Effector memory CD4-positive, alpha-beta T cell (primary cell): ENCODE data around the gene PALLD.

Experiments
- DNase-seq, 3 donors: peaks; one replicate each; pipeline ENCODE4 v3.0.0-alpha.2; 2020
- H3K27ac ChIP-seq: 2 replicates; pipeline ENCODE4 v1.7.0; 2013; ENCODE audit warnings: mild to moderate bottlenecking, low read length, moderate library complexity; ENCODE audit not compliant: insufficient read depth, poor library complexity, severe bottlenecking
- H3K27me3 ChIP-seq: replicated peaks from 2 replicates; pipeline ENCODE4 v1.7.0; 2013; ENCODE audit warnings: mild to moderate bottlenecking, low read length; ENCODE audit not compliant: insufficient read depth, control insufficient read depth, poor library complexity, severe bottlenecking
- H3K36me3 ChIP-seq: 2 replicates; pipeline ENCODE4 v1.7.0; 2013; ENCODE audit warnings: mild to moderate bottlenecking, low read length, moderate library complexity; ENCODE audit not compliant: control insufficient read depth, insufficient read depth
- H3K4me1 ChIP-seq: 2 replicates; pipeline ENCODE4 v1.7.0; 2013; ENCODE audit warnings: low read length, mild to moderate bottlenecking; ENCODE audit not compliant: control insufficient read depth, insufficient read depth, poor library complexity, severe bottlenecking
- H3K4me3 ChIP-seq: 2 replicates; pipeline ENCODE4 v1.7.0; 2013; ENCODE audit warnings: low read length, low read depth, mild to moderate bottlenecking; ENCODE audit not compliant: insufficient read depth, poor library complexity, severe bottlenecking
- H3K9me3 ChIP-seq: 2 replicates; pipeline ENCODE4 v1.7.0; 2013; ENCODE audit warnings: mild to moderate bottlenecking, low read length, moderate library complexity; ENCODE audit not compliant: control insufficient read depth

Gene PALLD

DNA sequence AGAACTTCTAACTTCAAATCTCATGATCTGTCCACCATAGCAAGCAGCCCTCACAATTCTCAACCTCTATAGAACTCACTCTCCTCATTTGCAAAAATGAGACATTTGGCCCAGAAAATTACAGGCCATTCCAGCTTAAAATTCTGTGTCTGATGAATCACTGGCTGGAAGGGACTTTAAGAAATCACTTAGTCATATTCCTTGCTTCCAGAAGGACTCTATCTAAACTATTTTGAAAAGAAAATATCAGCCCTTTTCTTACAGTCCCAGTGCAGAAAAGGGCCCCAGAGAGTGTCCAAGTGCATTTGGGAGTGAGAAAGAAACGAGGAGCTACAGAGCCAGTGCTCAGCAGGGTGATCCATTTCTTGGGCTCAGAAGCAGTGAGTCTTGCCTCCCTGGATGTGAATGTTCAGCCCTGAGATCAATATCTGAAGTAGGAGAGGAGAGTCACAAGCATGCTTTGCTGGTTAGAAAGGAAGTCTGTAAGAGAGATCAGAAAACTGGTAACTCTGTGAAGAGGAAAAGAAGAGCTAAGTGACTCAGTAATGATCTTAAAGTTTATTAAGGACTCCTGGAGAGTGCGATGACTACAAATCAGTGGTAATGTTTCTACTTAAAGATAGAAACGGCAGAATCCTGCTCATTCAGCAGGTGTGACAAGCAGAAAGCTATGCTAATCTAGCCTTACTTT is 139.8 kb downstream of the PALLD start:
- no peak for DNase-seq
- H3K27ac ChIP-seq: no peak overlapping the region
- no peaks in the 10 kb centered on the region for H3K36me3 ChIP-seq
- H3K9me3 ChIP-seq: no peaks in the 10 kb centered on the region
- no peak overlapping the region for H3K4me3 ChIP-seq
- peaks cover 1% of the 10 kb centered on the region for H3K4me1 ChIP-seq
- no peaks in the 10 kb centered on the region for H3K27me3 ChIP-seq

DNA sequence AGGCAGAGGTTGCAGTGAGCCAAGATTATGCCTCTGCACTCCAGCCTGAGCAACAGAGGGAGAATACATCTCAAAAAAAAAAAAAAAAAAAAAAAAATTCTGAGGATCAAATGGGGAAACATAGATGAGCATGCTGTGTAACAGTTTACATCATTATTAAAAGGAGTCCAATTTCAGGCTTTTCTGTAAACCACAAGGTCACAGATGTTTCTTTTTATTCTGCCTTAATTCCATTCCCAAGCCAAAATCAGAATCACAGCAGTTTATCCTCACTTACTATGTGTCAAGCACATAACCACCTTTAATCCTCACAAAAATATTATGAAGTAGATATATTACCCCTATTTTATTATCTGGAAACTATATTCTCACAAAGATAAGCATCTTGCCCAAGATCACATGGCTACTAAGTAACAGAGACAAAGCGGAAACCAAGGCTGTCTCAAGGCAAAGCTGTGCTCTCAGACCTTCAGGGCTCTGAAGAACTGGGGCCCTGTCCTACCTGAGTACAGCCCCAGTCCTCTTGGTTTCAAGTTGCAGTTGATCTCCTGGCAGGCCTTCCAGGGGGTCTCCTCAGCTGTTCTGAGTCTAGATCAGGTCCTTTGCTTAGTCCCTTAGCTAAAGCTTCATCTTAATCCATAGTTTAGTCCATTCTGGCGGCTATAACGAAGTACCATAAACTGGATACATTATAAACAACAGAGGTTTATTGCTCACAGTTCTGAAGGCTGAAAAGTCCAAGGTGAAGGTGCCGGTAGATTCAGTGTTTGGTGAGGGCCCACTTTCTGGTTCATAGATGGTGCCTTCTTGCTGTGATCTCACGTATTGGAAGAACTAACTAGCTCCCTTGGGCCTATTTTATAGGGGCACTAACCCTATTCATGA is 141.3 kb downstream of the PALLD start:
- Histone ChIP-seq H3K4me3 (no peak overlapping the region), H3K4me1 (no peaks in the 10 kb centered on the region), H3K9me3 (no peaks in the 10 kb centered on the region), H3K27me3 (no peaks in the 10 kb centered on the region), H3K27ac (no peak overlapping the region), H3K36me3 (no peaks in the 10 kb centered on the region)
- DNase-seq: no peak

DNA sequence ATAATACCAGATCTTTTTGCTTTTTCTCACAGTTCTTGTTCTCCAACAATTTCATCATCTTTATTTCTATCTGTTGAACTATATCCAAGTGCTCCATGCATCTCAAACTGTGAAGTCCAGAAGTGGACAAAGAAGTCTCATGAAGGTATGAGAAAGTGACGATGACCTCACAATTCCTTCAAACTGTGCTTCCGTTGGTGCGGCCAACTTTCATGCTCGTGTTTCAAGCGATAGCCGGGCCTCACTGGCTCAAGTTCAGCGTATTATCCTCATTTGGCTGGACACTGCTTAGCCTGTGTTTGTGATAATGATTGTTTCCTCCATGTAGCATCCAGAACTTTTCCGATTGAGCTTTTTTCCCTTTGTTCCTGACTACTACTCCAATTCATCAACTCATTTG is 143.1 kb downstream of the PALLD start:
- H3K4me3 ChIP-seq: no peak overlapping the region

DNA sequence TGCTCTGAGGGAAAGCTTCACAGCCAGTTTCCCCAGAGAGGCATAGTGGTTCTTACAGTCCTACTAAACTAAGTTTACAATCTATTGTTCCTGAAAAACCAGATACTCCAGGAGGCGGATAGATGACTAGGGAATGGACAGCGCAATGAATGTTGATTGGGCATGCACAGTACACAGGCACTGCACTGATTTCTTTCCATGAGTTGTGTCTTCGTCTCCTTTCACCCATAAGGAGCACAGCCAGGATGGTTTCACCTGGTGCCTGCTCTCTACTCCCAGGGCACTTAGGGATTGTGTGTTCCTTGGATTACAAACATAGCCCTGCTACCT is 144.9 kb downstream of the PALLD start:
- Histone ChIP-seq H3K27ac (no peak overlapping the region), H3K4me1 (no peaks in the 10 kb centered on the region), H3K9me3 (no peaks in the 10 kb centered on the region), H3K36me3 (no peaks in the 10 kb centered on the region), H3K27me3 (no peaks in the 10 kb centered on the region), H3K4me3 (no peak overlapping the region)
- no peak for DNase-seq

More for the DNA sequence above, 143.1 kb downstream of the PALLD start:
- Histone ChIP-seq H3K9me3 (no peaks in the 10 kb centered on the region), H3K4me1 (no peaks in the 10 kb centered on the region), H3K27me3 (no peaks in the 10 kb centered on the region), H3K27ac (no peak overlapping the region), H3K36me3 (no peaks in the 10 kb centered on the region)
- no peak for DNase-seq

DNA sequence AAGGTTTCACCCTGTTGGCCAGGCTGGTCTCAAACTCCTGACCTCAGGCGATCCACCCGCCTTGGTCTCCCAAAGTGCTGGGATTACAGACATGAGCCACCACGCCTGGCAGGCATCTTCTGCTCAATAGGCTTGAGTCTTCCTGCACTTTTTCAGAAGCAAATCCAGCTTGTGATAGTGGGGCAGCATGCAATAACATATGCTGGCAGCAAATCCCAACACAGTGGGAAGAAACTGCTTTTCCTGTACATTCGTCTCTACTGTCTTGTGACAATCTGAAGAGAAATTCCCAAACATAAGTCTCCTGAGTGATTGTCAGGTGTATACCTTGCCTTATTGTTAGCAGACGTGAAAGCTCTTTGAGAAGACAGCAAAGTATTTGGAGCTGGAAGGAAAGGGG is 145.7 kb downstream of the PALLD start:
- Histone ChIP-seq H3K9me3 (no peaks in the 10 kb centered on the region), H3K36me3 (no peaks in the 10 kb centered on the region), H3K27me3 (no peaks in the 10 kb centered on the region), H3K4me3 (no peak overlapping the region), H3K27ac (no peak overlapping the region), H3K4me1 (no peaks in the 10 kb centered on the region)
- DNase-seq: no peak

DNA sequence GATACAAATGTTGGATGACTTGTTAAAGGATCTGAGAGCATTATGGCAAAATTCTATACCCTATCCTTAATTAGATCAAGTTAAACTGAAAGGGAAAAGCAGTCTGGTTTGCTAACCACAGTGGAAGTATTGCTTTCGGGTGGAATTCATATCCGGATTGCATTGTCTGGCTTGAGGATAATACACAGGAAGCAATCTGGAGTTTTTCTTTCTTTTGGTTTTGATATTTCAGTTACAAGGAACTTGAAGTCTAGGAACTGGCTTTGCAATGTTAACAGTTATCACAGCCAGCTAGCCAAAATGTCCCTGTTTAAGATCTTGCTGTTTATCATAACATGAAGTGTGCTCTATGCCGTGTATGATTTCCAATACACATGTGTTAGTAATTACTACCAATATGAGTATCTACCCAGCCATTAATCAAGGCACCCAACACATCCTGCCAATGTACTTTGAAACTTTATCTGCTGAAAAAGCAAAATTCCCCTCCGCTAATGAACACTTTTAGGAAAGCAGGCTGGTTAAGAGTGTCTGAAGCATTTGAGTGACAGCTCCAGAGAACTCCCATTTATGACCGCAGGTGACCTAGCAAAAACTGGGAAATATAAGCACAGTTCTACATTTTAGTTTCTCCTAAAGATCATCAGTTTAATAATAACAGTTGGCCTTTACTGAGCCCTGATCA is 146.4 kb downstream of the PALLD start:
- H3K27me3 ChIP-seq: no peaks in the 10 kb centered on the region
- H3K4me1 ChIP-seq: no peaks in the 10 kb centered on the region
- no peak for DNase-seq
- H3K36me3 ChIP-seq: no peaks in the 10 kb centered on the region
- H3K9me3 ChIP-seq: no peaks in the 10 kb centered on the region
- no peak overlapping the region for H3K4me3 ChIP-seq
- no peak overlapping the region for H3K27ac ChIP-seq

DNA sequence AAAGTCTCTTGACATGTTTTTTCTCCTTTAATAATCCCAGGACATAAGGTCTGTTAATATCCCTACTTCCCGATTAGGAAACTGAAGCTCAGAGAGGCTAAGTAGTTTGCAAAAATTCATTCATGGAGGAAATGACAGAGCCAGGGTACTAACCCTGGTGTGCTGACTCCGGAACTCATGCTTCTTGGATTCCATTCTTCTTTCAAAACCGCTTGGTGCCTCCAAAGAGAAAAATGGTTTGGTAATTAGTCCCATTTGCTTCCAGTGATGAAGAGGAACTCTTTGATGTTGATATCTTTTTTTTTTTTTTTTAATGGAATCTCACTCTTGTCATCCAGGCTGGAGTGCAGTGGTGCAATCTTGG is 146.9 kb downstream of the PALLD start:
- no peak overlapping the region for H3K27ac ChIP-seq
- no peaks in the 10 kb centered on the region for H3K4me1 ChIP-seq
- no peaks in the 10 kb centered on the region for H3K27me3 ChIP-seq
- H3K36me3 ChIP-seq: no peaks in the 10 kb centered on the region
- no peak for DNase-seq
- H3K9me3 ChIP-seq: no peaks in the 10 kb centered on the region
- H3K4me3 ChIP-seq: no peak overlapping the region

DNA sequence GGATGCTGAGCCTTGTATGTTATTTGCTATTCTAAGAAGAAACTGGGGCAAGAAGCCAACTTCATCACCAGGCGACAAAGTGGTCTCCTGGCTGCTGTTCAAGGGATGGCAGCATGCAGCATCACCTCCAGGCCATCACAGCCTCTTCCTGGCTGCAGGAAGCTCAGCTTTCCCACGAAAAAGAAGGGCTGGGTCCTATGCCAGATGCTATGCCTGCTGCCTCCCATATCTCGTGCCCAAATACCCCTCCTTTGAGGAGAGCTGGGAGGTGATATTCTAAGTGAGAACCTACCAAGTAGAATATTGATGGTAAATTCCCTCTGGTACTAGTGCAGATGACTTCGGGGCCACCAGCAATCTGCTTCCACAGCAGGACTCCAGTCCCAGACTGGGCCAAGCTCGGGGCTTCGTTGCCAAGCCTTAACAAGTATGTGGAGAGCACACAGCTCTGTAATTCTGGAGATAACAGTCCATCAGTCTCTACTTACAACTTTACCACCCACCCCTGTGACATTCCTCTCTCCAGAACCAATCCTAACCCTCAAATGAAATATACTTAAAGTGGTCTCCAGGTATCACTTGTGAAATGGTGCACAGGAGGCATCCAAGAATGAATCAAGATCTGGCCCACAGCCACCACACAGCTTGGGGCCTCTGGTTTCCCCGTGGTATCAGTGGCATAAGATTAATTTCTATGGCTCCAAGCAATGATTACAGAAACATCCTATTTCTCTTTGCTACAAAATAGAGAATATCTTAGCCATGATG is 149.3 kb downstream of the PALLD start:
- Histone ChIP-seq H3K27me3 (no peaks in the 10 kb centered on the region), H3K9me3 (no peaks in the 10 kb centered on the region), H3K4me3 (no peak overlapping the region), H3K4me1 (no peaks in the 10 kb centered on the region), H3K27ac (no peak overlapping the region), H3K36me3 (no peaks in the 10 kb centered on the region)
- no peak for DNase-seq

DNA sequence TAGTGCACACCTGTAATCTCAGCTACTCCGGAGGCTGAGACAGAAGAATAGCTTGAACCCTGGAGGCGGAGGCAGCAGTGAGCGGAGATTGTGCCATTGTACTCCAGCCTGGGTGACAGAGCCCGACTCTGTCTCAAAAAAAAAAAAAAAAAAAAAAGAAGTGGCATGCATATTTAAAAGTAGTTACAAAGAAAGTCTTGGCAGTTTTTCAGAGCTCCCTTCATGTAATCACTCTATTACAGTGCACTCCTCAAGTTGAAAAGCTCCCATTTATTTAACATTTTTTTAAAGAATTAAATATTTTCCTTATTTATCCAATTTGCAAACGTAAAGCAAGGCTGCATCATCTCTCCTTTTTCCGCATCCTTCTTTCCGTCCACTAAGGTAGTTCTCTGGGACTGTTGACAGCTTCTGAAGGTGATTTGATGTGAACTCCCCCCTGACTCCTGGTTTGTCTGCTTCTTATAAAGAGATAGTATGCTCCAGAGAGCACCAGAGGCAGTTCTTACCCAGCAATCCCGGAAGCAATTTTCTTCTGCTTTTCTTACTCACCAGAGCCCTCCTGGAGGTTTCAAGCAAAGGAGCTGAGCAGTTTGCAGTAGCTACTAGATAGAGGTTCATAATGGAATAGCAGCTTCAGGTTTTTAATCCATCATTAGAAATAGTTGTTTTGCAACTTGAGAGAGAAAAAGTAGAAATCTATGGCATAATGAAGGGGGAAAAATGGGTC is 151.0 kb downstream of the PALLD start:
- no peaks in the 10 kb centered on the region for H3K4me1 ChIP-seq
- H3K4me3 ChIP-seq: no peak overlapping the region
- no peaks in the 10 kb centered on the region for H3K9me3 ChIP-seq
- H3K36me3 ChIP-seq: no peaks in the 10 kb centered on the region
- H3K27ac ChIP-seq: no peak overlapping the region
- no peaks in the 10 kb centered on the region for H3K27me3 ChIP-seq
- DNase-seq: no peak
